Hepatocyte (in vitro differentiated cells): ENCODE data around the gene METTL25B. TPM values are rescaled to one million over a fixed set of nuclear protein-coding genes. Genes with fewer than 3 reads are reported as not detected.

Source experiments
- DNase-seq: peaks from one replicate; pipeline ENCODE4 v3.0.0-alpha.2; 2016; ENCODE audit warnings: low spot score
- H2AFZ ChIP-seq: fragments of 200-600 bp; sonication (generic); 2 replicates; pipeline ENCODE4 v1.6.0; 2016; ENCODE audit warnings: antibody characterized with exemption, mild to moderate bottlenecking
- H3K27ac ChIP-seq: fragments of 200-600 bp; sonication (generic); 2 replicates; pipeline ENCODE4 v1.5.1; 2016; ENCODE audit warnings: mild to moderate bottlenecking
- H3K27me3 ChIP-seq: fragments of 200-600 bp; sonication (generic); 2 replicates; pipeline ENCODE4 v1.6.1; 2016
- H3K36me3 ChIP-seq: fragments of 200-600 bp; sonication (generic); replicated peaks from 2 replicates; pipeline ENCODE4 v1.5.1; 2016; ENCODE audit warnings: low read depth; ENCODE audit not compliant: insufficient read depth
- H3K4me1 ChIP-seq: fragments of 200-600 bp; sonication (generic); 2 replicates; pipeline ENCODE4 v1.5.1; 2016; ENCODE audit warnings: mild to moderate bottlenecking, moderate library complexity; ENCODE audit not compliant: insufficient read depth
- H3K4me2 ChIP-seq: fragments of 200-600 bp; sonication (generic); 2 replicates; pipeline ENCODE4 v1.6.0; 2016
- H3K4me3 ChIP-seq: fragments of 200-600 bp; sonication (generic); 2 replicates; pipeline ENCODE4 v1.5.1; 2016; ENCODE audit warnings: mild to moderate bottlenecking
- H3K79me2 ChIP-seq: fragments of 200-600 bp; sonication (generic); 2 replicates; pipeline ENCODE4 v1.6.0; 2017; ENCODE audit warnings: mild to moderate bottlenecking
- H3K9me2 ChIP-seq: fragments of 200-600 bp; sonication (generic); replicated peaks from 2 replicates; pipeline ENCODE4 v1.6.0; 2017; ENCODE audit warnings: mild to moderate bottlenecking; ENCODE audit not compliant: insufficient read depth
- H3K9me3 ChIP-seq: fragments of 200-600 bp; sonication (generic); 2 replicates; pipeline ENCODE4 v1.5.1; 2016; ENCODE audit warnings: low read depth, mild to moderate bottlenecking
- H4K20me1 ChIP-seq: fragments of 200-600 bp; sonication (generic); 2 replicates; pipeline ENCODE4 v1.6.0; 2016; ENCODE audit warnings: mild to moderate bottlenecking; ENCODE audit not compliant: insufficient read depth, poor library complexity, severe bottlenecking
- EZH2 ChIP-seq: fragments of 200-600 bp; sonication (generic); IDR thresholded peaks from 2 replicates; pipeline ENCODE4 v1.6.1; 2016; ENCODE audit warnings: antibody characterized with exemption, mild to moderate bottlenecking, borderline replicate concordance
- EZH2phosphoT487 ChIP-seq: fragments of 200-600 bp; sonication (generic); IDR thresholded peaks from one replicate; pipeline ENCODE4 v1.6.1; 2018; ENCODE audit warnings: antibody characterized with exemption, mild to moderate bottlenecking, low read depth, moderate library complexity; ENCODE audit not compliant: unreplicated experiment, severe bottlenecking
- WGBS: methylation state at CpG from one replicate; pipeline ENCODE4 v1.1.6; 2016; ENCODE audit warnings: low lambda C conversion rate; ENCODE audit errors: missing lambda C conversion rate; 5-methylcytosine and 5-hydroxymethylcytosine counted together
- polyA plus RNA-seq: library from polyadenylated mRNA; unstranded; fragments of >200 nt; fragmentation: Nextera tagmentation; extraction: Ambion mirVana; gene quantifications from 2 replicates; pipeline ENCODE4 v1.2.1, GENCODE V29; 2016
- total RNA-seq: library from RNA; depleted of rRNA; stranded (reverse); fragments of >200 nt; gene quantifications from 2 replicates; pipeline ENCODE4 v1.2.3, GENCODE V29; 2014
- TF ChIP-seq, protein P1 (sequence below): fragments of 200-600 bp; sonication (generic); IDR thresholded peaks from 2 replicates; pipeline ENCODE4 v1.5.1; 2016; ENCODE audit warnings: antibody characterized with exemption, mild to moderate bottlenecking; ENCODE audit not compliant: poor library complexity

The METTL25B gene
- total and polyA plus RNA-seq, 2 experiments from 2014 or later = 20.6 to 24.7 TPM

- DNase-seq = no peak
- no peak for TF ChIP-seq EZH2phosphoT487
- Histone ChIP-seq H4K20me1 (no peaks in the 10 kb centered on the region), H3K4me3 (no peak overlapping the region), H3K9me2 (no peaks in the 10 kb centered on the region), H3K4me1 (peaks cover 49% of the 10 kb centered on the region), H3K27me3 (no peaks in the 10 kb centered on the region), H3K36me3 (no peaks in the 10 kb centered on the region), H3K9me3 (no peaks in the 10 kb centered on the region), H2AFZ (no peak overlapping the region), H3K4me2 (no peak overlapping the region), H3K79me2 (no peaks in the 10 kb centered on the region), H3K27ac (no peak overlapping the region)
- 44% methylated on average over 3 of the region's 3 CpGs for WGBS
Measured at GRCh38 chr1:156712626-156713025, 15.6 kb upstream of the METTL25B start.

DNA sequence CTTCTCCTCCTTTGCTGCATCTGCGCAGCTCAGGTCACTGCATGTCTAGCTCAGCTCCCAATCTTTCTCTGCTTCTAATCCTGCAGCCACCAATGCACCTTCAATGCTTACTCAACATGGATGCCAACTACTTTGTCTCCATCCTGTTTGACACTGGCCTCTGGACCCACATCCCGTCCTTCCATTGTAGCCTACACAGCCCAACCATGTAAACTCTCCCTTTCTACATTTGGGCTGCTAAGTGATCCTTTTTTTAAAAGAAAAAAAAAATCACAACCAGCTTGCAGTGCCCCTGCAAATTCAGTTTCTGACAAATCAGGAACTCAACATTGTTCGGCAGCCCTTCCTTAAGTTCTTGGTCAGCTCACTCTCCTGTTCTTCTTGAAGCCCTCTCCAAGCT lies 13.4 kb upstream of the METTL25B start:
- H2AFZ ChIP-seq = no peak overlapping the region
- TF ChIP-seq, protein P1, sequence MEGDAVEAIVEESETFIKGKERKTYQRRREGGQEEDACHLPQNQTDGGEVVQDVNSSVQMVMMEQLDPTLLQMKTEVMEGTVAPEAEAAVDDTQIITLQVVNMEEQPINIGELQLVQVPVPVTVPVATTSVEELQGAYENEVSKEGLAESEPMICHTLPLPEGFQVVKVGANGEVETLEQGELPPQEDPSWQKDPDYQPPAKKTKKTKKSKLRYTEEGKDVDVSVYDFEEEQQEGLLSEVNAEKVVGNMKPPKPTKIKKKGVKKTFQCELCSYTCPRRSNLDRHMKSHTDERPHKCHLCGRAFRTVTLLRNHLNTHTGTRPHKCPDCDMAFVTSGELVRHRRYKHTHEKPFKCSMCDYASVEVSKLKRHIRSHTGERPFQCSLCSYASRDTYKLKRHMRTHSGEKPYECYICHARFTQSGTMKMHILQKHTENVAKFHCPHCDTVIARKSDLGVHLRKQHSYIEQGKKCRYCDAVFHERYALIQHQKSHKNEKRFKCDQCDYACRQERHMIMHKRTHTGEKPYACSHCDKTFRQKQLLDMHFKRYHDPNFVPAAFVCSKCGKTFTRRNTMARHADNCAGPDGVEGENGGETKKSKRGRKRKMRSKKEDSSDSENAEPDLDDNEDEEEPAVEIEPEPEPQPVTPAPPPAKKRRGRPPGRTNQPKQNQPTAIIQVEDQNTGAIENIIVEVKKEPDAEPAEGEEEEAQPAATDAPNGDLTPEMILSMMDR = no peak
- TF ChIP-seq EZH2 (no peak), EZH2phosphoT487 (no peak)

GRCh38 chr1:156717351-156717750 lies 10.9 kb upstream of the METTL25B start:
- TF ChIP-seq, protein P1 = no peak
- TF ChIP-seq EZH2phosphoT487 = no peak
- TF ChIP-seq EZH2 = no peak

More for the DNA sequence above, 13.4 kb upstream of the METTL25B start:
- Histone ChIP-seq H3K36me3 (no peaks in the 10 kb centered on the region), H3K27ac (no peak overlapping the region), H3K4me3 (no peak overlapping the region), H3K79me2 (no peaks in the 10 kb centered on the region), H3K27me3 (no peaks in the 10 kb centered on the region), H3K4me1 (peaks cover 27% of the 10 kb centered on the region), H4K20me1 (no peaks in the 10 kb centered on the region), H3K9me3 (no peaks in the 10 kb centered on the region), H3K9me2 (no peaks in the 10 kb centered on the region), H3K4me2 (no peak overlapping the region)
- WGBS = 92% methylated on average over 3 of the region's 3 CpGs
- no peak for DNase-seq

DNA sequence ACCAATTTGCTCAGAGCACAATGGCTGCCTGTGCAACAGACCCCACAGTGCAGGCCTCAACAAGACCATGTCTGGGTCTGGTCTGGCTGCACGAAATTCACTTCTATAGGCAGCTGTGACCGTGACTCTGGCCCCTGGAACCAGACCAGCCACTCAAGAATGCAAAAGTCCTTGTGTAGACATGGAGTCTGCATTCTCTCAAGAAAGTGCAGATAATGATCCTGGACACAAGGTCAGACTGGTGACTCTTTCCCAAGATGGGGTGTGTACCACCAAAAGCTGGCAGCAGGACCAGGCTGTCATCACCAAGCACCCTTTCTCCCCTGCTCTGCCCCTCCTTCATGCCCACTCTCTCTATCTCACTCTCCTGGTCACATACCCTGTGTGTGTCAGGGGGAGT lies 7.1 kb upstream of the METTL25B start:
- no peak for DNase-seq
- H3K27ac ChIP-seq = no peak overlapping the region
- H3K79me2 ChIP-seq = peaks cover 29% of the 10 kb centered on the region
- H3K4me2 ChIP-seq = no peak overlapping the region
- H3K27me3 ChIP-seq = no peaks in the 10 kb centered on the region
- no peaks in the 10 kb centered on the region for H3K9me2 ChIP-seq
- H3K4me3 ChIP-seq = no peak overlapping the region
- H3K9me3 ChIP-seq = no peaks in the 10 kb centered on the region
- H3K4me1 ChIP-seq = peaks cover 10% of the 10 kb centered on the region
- peaks cover 19% of the 10 kb centered on the region for H4K20me1 ChIP-seq
- H2AFZ ChIP-seq = no peak overlapping the region
- WGBS = 57% methylated on average over 2 of the region's 2 CpGs
- no peaks in the 10 kb centered on the region for H3K36me3 ChIP-seq
- TF ChIP-seq, protein P1 = no peak
- TF ChIP-seq EZH2 (no peak), EZH2phosphoT487 (no peak)

More at GRCh38 chr1:156717351-156717750, 10.9 kb upstream of the METTL25B start:
- H2AFZ ChIP-seq = no peak overlapping the region
- H3K27me3 ChIP-seq = no peaks in the 10 kb centered on the region
- H3K4me3 ChIP-seq = no peak overlapping the region
- no peaks in the 10 kb centered on the region for H3K9me3 ChIP-seq
- no peaks in the 10 kb centered on the region for H3K9me2 ChIP-seq
- no peaks in the 10 kb centered on the region for H4K20me1 ChIP-seq
- H3K27ac ChIP-seq = no peak overlapping the region
- H3K4me2 ChIP-seq = no peak overlapping the region
- H3K79me2 ChIP-seq = no peaks in the 10 kb centered on the region
- H3K36me3 ChIP-seq = no peaks in the 10 kb centered on the region
- 94% methylated on average over 4 of the region's 4 CpGs for WGBS
- no peak for DNase-seq
- peaks cover 3% of the 10 kb centered on the region for H3K4me1 ChIP-seq
